AG04449 (cell line): ENCODE data around the gene MRPS27.

Experiments
- CTCF ChIA-PET: fragments of 350-600 bp; formaldehyde crosslinking; extraction: SDS; loops from one replicate; lab custom pipeline; 2021; ENCODE audit warnings: antibody characterized with exemption; lab: Yijun Ruan, JAX
- POLR2A ChIA-PET: fragments of 400-600, 350-600 bp; formaldehyde crosslinking; extraction: SDS; loops from one replicate; lab custom pipeline; 2020; ENCODE audit warnings: antibody characterized with exemption, inconsistent platforms; lab: Yijun Ruan, JAX
- DNase-seq: peaks from one replicate; pipeline ENCODE4 v3.0.0-alpha.2; 2010; ENCODE audit warnings: low read depth, low spot score
- H3K4me3 ChIP-seq: 2 replicates; pipeline ENCODE4 v1.5.1; 2011; ENCODE audit warnings: low read depth, mild to moderate bottlenecking, control low read depth, low read length
- TF ChIP-seq, protein P1 (sequence below): IDR thresholded peaks from one replicate; pipeline ENCODE4 v1.5.1; 2011; ENCODE audit warnings: mild to moderate bottlenecking, moderate library complexity, low read length, control low read depth, inconsistent platforms; ENCODE audit not compliant: insufficient read depth; ENCODE audit errors: missing control alignments

MRPS27 gene

GRCh38 chr5:72307968-72308852 is 11.8 kb downstream of the MRPS27 start:
- DNase-seq = peak; percentile 81
- TF ChIP-seq, protein P1, sequence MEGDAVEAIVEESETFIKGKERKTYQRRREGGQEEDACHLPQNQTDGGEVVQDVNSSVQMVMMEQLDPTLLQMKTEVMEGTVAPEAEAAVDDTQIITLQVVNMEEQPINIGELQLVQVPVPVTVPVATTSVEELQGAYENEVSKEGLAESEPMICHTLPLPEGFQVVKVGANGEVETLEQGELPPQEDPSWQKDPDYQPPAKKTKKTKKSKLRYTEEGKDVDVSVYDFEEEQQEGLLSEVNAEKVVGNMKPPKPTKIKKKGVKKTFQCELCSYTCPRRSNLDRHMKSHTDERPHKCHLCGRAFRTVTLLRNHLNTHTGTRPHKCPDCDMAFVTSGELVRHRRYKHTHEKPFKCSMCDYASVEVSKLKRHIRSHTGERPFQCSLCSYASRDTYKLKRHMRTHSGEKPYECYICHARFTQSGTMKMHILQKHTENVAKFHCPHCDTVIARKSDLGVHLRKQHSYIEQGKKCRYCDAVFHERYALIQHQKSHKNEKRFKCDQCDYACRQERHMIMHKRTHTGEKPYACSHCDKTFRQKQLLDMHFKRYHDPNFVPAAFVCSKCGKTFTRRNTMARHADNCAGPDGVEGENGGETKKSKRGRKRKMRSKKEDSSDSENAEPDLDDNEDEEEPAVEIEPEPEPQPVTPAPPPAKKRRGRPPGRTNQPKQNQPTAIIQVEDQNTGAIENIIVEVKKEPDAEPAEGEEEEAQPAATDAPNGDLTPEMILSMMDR = peak; percentile 94
- peak overlapping the region; percentile 80 for H3K4me3 ChIP-seq
- POLR2A ChIA-PET = interaction anchor here (0.5 to 1.8 kb wide), 7 partner anchors 9 to 478 kb away, joined by 3 to 13 read pairs (median 3); partner anchors contain the start of genes MRPS27 and PTCD2
- CTCF ChIA-PET = interaction anchor here (0.6 to 4.0 kb wide), 52 partner anchors 9 to 832 kb away, joined by 3 to 25 read pairs (median 4); partner anchors contain the start of genes MRPS27 and PTCD2

DNA sequence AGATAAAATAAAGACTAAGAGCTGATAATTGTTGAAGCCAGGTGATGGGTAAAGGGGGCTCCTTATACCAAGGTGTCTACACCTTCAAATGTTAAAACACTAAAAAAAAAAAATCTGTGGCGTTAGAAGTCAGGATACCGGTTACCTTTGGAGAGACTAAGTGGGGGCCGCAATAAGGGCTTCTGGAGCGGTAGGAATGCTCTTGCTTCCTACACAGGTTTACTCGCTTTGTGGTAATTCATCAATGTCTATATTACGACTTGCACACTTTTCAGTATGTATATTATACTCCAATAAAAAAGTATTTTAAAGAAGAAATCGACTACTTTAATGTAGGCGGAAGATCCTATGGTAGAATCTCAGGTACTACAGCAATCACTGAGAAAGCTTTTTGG is 12.5 kb downstream of the MRPS27 start:
- POLR2A ChIA-PET = interaction anchor here (0.7 to 1.8 kb wide), 6 partner anchors 8 to 477 kb away, joined by 3 to 13 read pairs (median 3); partner anchors contain the start of genes MRPS27 and PTCD2
- DNase-seq = no peak
- CTCF ChIA-PET = interaction anchor here (0.7 to 4.0 kb wide), 21 partner anchors 10 to 532 kb away, joined by 3 to 25 read pairs (median 7); no protein-coding TSS in a partner anchor
- H3K4me3 ChIP-seq = peak overlapping the region; percentile 80
- TF ChIP-seq, protein P1 = no peak

- TF ChIP-seq, protein P1 = no peak
- ChIA-PET CTCF (interaction anchor here (0.7 to 4.0 kb wide), 4 partner anchors 23 to 705 kb away, joined by 3 to 25 read pairs (median 4); no protein-coding TSS in a partner anchor), POLR2A (no interaction called here)
- no peak overlapping the region for H3K4me3 ChIP-seq
- no peak for DNase-seq
Measured at GRCh38 chr5:72305194-72306142, 14.6 kb downstream of the MRPS27 start.

DNA sequence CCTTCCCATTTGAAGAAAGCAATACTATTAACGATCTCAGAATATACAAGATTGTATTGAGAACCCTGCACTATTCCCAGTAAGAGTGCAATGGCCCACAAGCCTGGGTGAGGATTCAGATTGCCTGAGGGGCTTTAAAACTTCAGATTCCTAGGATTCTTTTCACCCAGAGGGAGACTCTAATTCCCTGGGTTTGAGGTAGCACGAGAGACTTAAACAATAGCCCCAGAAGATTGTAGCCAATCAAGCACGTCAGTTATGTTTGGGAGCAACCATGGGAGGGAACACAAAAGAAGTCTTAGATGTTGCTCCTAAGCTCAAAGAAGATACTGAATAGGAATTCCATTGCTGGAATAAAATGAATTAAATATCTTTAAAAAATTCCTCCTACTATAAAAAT is 17.9 kb downstream of the MRPS27 start:
- no peak for DNase-seq
- TF ChIP-seq, protein P1 = no peak
- no peak overlapping the region for H3K4me3 ChIP-seq
- CTCF ChIA-PET = interaction anchor here (1.2 to 1.3 kb wide), 3 partner anchors 13 to 33 kb away, joined by 3 to 6 read pairs (median 5); no protein-coding TSS in a partner anchor
- POLR2A ChIA-PET = no interaction called here

DNA sequence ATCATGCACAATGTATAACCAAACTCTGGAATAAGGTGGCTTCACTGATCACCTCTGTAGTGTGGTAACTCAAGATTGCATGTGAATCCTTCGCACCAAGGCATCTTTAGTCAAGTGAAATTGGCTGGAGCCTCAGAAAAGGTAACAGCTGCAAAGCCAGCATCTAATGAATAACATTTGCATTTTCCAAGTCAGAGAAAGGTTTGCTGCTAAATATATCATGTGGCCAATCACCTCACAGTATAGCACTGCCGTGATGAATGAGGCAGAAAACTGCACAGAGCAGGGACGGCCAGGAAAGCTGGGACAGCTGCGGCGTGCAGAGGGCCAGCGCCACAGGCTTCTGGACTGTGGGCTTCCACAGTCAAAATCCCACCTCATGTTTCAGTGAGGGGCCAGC is 18.5 kb downstream of the MRPS27 start:
- ChIA-PET POLR2A (no interaction called here), CTCF (interaction anchor here (1.3 kb wide), 1 partner anchor 30 kb away, joined by 3 read pairs; no protein-coding TSS in a partner anchor)
- H3K4me3 ChIP-seq = no peak overlapping the region
- DNase-seq = no peak
- TF ChIP-seq, protein P1 = no peak
